Left renal cortex interstitium (tissue), 4 donors: ENCODE results near the gene ATP6V0B. TPM values are rescaled to one million over a fixed set of nuclear protein-coding genes. Genes with fewer than 3 reads are reported as not detected.
A peak's percentile ranks its signal among the peaks of the same experiment; 100 is the strongest.

Experiments
- DNase-seq, 4 donors: peaks; one replicate each; pipeline ENCODE4 v3.0.0-alpha.2; 2013; ENCODE audit warnings: low read depth in 4 of 4, low spot score in 2 of 4, missing footprints in 1 of 4
- polyA plus RNA-seq, 4 donors: library from polyadenylated mRNA; unstranded; fragments of 120-200 nt; gene quantifications; one replicate each; pipeline ENCODE4 v1.2.1, GENCODE V29; 2013; ENCODE audit not compliant: insufficient read length in 4 of 4

ATP6V0B gene
- 100 to 1,000 TPM; 146 to 165 (median 151) TPM for polyA plus RNA-seq

GRCh38 chr1:43974443-43975248 lies at the start of gene ATP6V0B:
Gene ATP6V0B, plus strand, starts transcription at chr1:43974960. Its CDS starts 81 bp downstream, at chr1:43975041.
- peak in 2 of 4 donors; percentile 86 to 89 for DNase-seq

- DNase-seq = no peak
Measured at GRCh38 chr1:43925846-43926245, 48.9 kb upstream of the ATP6V0B start.

GRCh38 chr1:43930168-43930948 lies 44.4 kb upstream of the ATP6V0B start:
- DNase-seq = no peak

- DNase-seq = no peak
Measured at GRCh38 chr1:43930949-43931275, 43.8 kb upstream of the ATP6V0B start.

- DNase-seq = no peak
Measured at GRCh38 chr1:43931711-43932660, 42.8 kb upstream of the ATP6V0B start.

- DNase-seq = no peak
Measured at GRCh38 chr1:43932786-43933385, 41.9 kb upstream of the ATP6V0B start.

- DNase-seq = no peak
Measured at GRCh38 chr1:43933386-43934100, 41.2 kb upstream of the ATP6V0B start, which contains the start of gene ARTN. Gene ARTN, plus strand, starts transcription at chr1:43933801. Its CDS starts 1,856 bp downstream, at chr1:43935657.

- DNase-seq = peak in 1 of 4 donors; percentile 59
Measured at GRCh38 chr1:43934101-43934985, 40.4 kb upstream of the ATP6V0B start.

GRCh38 chr1:43934986-43935324 lies 39.8 kb upstream of the ATP6V0B start:
- DNase-seq = no peak

- no peak for DNase-seq
Measured at GRCh38 chr1:43935711-43936427, 38.9 kb upstream of the ATP6V0B start.

GRCh38 chr1:43936431-43937151 lies 38.2 kb upstream of the ATP6V0B start:
- no peak for DNase-seq

- DNase-seq = no peak
Measured at GRCh38 chr1:43937179-43937865, 37.4 kb upstream of the ATP6V0B start.

- DNase-seq = no peak
Measured at GRCh38 chr1:43938383-43938782, 36.4 kb upstream of the ATP6V0B start.

GRCh38 chr1:43938892-43939587 lies 35.7 kb upstream of the ATP6V0B start:
- DNase-seq = no peak

GRCh38 chr1:43942411-43942810 lies 32.3 kb upstream of the ATP6V0B start:
- DNase-seq = no peak

- no peak for DNase-seq
Measured at GRCh38 chr1:43944860-43945259, 29.9 kb upstream of the ATP6V0B start.
